Gastrocnemius medialis (tissue), 4 donors: ENCODE results near the gene SPG21. TPM values are rescaled to one million over a fixed set of nuclear protein-coding genes. Genes with fewer than 3 reads are reported as not detected.

Experiments
- ATAC-seq, 2 donors: fragments of 150-250 bp; one replicate each; pipeline ENCODE4 v1.9.1; 2016
- DNase-seq, 2 donors: peaks; one replicate each; pipeline ENCODE4 v3.0.0-alpha.2; 2019
- H3K27ac ChIP-seq, 4 donors: fragments of 200-600 bp; sonication (generic); 1 replicate in 1 of 4; 2 replicates in 3 of 4; pipeline ENCODE4 v1.5.1; 2016 to 2018; ENCODE audit warnings: mild to moderate bottlenecking in 2 of 4, moderate library complexity in 1 of 4
- H3K27me3 ChIP-seq, 3 donors: fragments of 200-600 bp; sonication (generic) in 2 of 3; 1 replicate in 1 of 3; 2 replicates in 2 of 3; pipeline versions ENCODE4 v1.5.1 to v1.6.0; 2016 to 2019; ENCODE audit warnings: mild to moderate bottlenecking in 1 of 3, moderate library complexity in 1 of 3
- H3K36me3 ChIP-seq, 2 donors: fragments of 200-600 bp; sonication (generic) in 1 of 2; one replicate each; pipeline ENCODE4 v1.5.1; 2017 to 2018
- H3K4me1 ChIP-seq, 2 donors: fragments of 200-600 bp; sonication (generic) in 1 of 2; one replicate each; pipeline ENCODE4 v1.5.1; 2016 to 2017; ENCODE audit warnings: mild to moderate bottlenecking in 2 of 2
- H3K4me3 ChIP-seq, 4 donors: fragments of 200-600 bp; sonication (generic) in 3 of 4; 1 replicate in 1 of 4; 2 replicates in 3 of 4; pipeline ENCODE4 v1.5.1; 2016 to 2019; ENCODE audit warnings: mild to moderate bottlenecking in 2 of 4
- H3K9me3 ChIP-seq, 3 donors: fragments of 200-600 bp; sonication (generic) in 2 of 3; 1 replicate in 1 of 3; 2 replicates in 2 of 3; pipeline ENCODE4 v1.5.1; 2016 to 2019
- POLR2A ChIP-seq, 2 donors: fragments of 450-650 bp; IDR thresholded peaks; one replicate each; pipeline ENCODE4 v1.6.1; 2017; ENCODE audit warnings: antibody characterized with exemption in 2 of 2, mild to moderate bottlenecking in 2 of 2, moderate library complexity in 2 of 2
- in situ Hi-C, 4 donors: fragments of 200-750 bp; cut with MboI; loops; one replicate each; pipeline versions ENCODE4 v1.15.0 to v1.8.0; 2017; ENCODE audit warnings: low sequenced_read_pairs in 4 of 4
- intact Hi-C: fragments of 100-400 bp; cut with DNase I; formaldehyde crosslinking; loops from one replicate; pipeline ENCODE4 v1.15.1; 2023; ENCODE audit warnings: low total_unique reads
- total RNA-seq, 4 donors: library from RNA; depleted of rRNA; stranded (reverse); fragments of >200 nt; gene quantifications; one replicate each; pipeline versions ENCODE4 v1.1.0 to v1.2.3, GENCODE V29; 2016
- TF ChIP-seq, protein P1 (sequence below), 5 experiments: fragments of 450-650 bp in 3 of 5; fragments of 200-600 bp in 2 of 5; sonication (generic) in 2 of 5; IDR thresholded peaks in 4 of 5; conservative IDR thresholded peaks in 1 of 5; 1 replicate in 4 of 5; 2 replicates in 1 of 5; pipeline ENCODE4 v1.5.1; 2016 to 2019; ENCODE audit warnings: antibody characterized with exemption in 5 of 5, mild to moderate bottlenecking in 3 of 5, moderate library complexity in 3 of 5

The SPG21 gene
- total RNA-seq, 4 donors from 2014 or later: 61.9 to 84.4 (median 72.5) TPM

DNA sequence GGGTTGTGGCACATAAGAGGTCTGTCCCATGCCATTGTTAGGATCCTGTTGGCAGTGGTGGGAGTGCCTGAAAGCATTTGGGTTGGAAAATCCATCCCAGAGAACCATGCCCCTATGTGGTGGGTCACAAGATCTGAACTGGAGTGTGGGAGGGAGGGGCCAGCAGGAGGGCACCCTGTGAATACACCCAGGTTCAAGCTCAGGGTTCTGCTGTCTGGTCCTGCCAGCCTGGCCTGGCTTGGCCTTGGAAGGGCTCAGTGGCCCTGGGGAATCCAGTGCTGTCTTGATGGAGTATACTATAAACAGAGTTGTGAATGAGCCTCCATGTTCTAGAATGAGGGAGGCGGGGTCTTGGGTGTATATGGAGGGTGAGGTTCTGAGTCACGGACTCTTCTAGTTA, 66.2 kb downstream of the SPG21 start:
- ATAC-seq: no peak
- in situ Hi-C loops (loop anchor here in 1 of 4 donors (25.0 kb wide), 1 partner anchor 186 kb away; no protein-coding TSS in a partner anchor), intact Hi-C loops (no loop called here)
- Histone ChIP-seq H3K4me1 (no peaks in the 10 kb centered on the region), H3K36me3 (no peaks in the 10 kb centered on the region), H3K27ac (no peak overlapping the region), H3K27me3 (no peaks in the 10 kb centered on the region), H3K4me3 (no peak overlapping the region), H3K9me3 (no peaks in the 10 kb centered on the region)
- DNase-seq: no peak
- no peak for TF ChIP-seq POLR2A (IDR thresholded peaks at IDR 0.05)
- TF ChIP-seq, protein P1, sequence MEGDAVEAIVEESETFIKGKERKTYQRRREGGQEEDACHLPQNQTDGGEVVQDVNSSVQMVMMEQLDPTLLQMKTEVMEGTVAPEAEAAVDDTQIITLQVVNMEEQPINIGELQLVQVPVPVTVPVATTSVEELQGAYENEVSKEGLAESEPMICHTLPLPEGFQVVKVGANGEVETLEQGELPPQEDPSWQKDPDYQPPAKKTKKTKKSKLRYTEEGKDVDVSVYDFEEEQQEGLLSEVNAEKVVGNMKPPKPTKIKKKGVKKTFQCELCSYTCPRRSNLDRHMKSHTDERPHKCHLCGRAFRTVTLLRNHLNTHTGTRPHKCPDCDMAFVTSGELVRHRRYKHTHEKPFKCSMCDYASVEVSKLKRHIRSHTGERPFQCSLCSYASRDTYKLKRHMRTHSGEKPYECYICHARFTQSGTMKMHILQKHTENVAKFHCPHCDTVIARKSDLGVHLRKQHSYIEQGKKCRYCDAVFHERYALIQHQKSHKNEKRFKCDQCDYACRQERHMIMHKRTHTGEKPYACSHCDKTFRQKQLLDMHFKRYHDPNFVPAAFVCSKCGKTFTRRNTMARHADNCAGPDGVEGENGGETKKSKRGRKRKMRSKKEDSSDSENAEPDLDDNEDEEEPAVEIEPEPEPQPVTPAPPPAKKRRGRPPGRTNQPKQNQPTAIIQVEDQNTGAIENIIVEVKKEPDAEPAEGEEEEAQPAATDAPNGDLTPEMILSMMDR (IDR thresholded peaks at IDR 0.05 in 4 of 5, conservative IDR thresholded peaks at IDR 0.05 in 1 of 5): no peak

DNA sequence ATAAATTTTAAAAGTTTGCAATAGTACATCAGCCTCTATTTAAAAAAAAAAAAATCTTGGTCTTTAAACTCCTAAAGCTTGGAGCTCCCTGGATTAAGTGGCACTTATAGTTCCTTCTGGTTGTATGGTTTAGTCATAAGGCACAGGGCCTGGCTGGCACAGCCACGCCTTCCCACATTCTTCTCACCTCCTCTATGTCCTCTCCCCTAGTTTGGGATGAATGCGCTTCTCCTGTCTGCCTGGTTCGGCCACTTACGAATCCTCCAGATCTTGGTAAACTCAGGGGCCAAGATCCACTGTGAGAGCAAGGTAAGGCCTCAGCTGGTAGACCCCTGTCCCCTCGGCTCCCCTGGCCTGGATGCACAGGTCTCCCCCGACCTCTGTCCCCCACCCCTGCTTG, 68.0 kb downstream of the SPG21 start:
- no peaks in the 10 kb centered on the region for H3K27me3 ChIP-seq
- intact Hi-C loops: no loop called here
- H3K4me3 ChIP-seq: no peak overlapping the region
- no peaks in the 10 kb centered on the region for H3K36me3 ChIP-seq
- TF ChIP-seq, protein P1 (IDR thresholded peaks at IDR 0.05 in 4 of 5, conservative IDR thresholded peaks at IDR 0.05 in 1 of 5): no peak
- no peak for TF ChIP-seq POLR2A (IDR thresholded peaks at IDR 0.05)
- H3K9me3 ChIP-seq: no peaks in the 10 kb centered on the region
- in situ Hi-C loops: loop anchor here in 1 of 4 donors (25.0 kb wide), 1 partner anchor 184 kb away; no protein-coding TSS in a partner anchor
- ATAC-seq: no peak
- no peak overlapping the region for H3K27ac ChIP-seq
- no peaks in the 10 kb centered on the region for H3K4me1 ChIP-seq
- DNase-seq: no peak

DNA sequence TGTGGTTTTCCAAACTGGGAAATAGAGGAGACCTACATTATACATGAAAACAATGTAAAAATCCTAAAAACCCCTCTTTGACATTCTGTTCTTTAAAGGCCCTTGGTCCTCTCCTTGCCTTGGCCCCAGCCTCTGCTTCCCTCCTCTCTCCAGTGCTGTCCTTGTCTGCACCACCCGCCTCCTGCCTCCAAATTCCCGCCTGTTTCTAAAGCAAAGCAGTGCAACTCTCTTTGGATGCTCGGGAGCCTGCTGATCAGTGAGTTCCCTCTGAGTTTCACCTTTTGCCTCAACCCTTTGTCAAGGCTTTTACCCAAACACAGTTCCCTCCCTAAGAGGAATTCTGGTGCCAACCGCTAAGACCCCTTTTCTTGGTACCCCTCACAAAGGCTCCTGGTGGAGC, 70.0 kb downstream of the SPG21 start:
- ATAC-seq: no peak
- H3K27ac ChIP-seq: no peak overlapping the region
- intact Hi-C loops (no loop called here), in situ Hi-C loops (loop anchor here in 1 of 4 donors (25.0 kb wide), 1 partner anchor 182 kb away; no protein-coding TSS in a partner anchor)
- no peak for TF ChIP-seq POLR2A (IDR thresholded peaks at IDR 0.05)
- TF ChIP-seq, protein P1 (IDR thresholded peaks at IDR 0.05 in 4 of 5, conservative IDR thresholded peaks at IDR 0.05 in 1 of 5): no peak
- no peak for DNase-seq
- H3K9me3 ChIP-seq: no peaks in the 10 kb centered on the region
- H3K4me1 ChIP-seq: no peaks in the 10 kb centered on the region
- H3K36me3 ChIP-seq: no peaks in the 10 kb centered on the region
- no peaks in the 10 kb centered on the region for H3K27me3 ChIP-seq
- H3K4me3 ChIP-seq: no peak overlapping the region

DNA sequence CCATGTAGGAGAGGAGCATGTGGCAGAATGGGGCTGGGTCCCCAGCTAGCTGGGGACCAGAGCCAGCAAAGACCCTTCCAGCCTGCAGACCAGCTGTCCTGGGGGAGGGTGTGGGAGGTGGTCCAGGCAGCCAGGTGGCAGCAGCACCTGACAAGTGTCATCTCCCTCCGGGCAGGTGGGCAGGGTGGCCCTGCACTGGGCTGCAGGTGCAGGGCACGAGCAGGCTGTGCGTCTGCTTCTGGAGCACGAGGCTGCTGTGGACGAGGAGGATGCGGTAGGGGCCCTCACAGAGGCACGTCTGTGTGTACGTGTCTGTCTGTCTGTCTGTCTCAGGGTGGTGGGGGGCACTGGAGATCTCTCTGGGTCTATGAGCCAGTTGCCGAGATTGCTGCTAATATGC, 72.5 kb downstream of the SPG21 start:
- H3K36me3 ChIP-seq: no peaks in the 10 kb centered on the region
- no peaks in the 10 kb centered on the region for H3K9me3 ChIP-seq
- H3K27me3 ChIP-seq: no peaks in the 10 kb centered on the region
- no peak overlapping the region for H3K27ac ChIP-seq
- ATAC-seq (no peak), DNase-seq (no peak)
- no peaks in the 10 kb centered on the region for H3K4me1 ChIP-seq
- no peak for TF ChIP-seq POLR2A (IDR thresholded peaks at IDR 0.05)
- TF ChIP-seq, protein P1 (IDR thresholded peaks at IDR 0.05 in 4 of 5, conservative IDR thresholded peaks at IDR 0.05 in 1 of 5): no peak
- no peak overlapping the region for H3K4me3 ChIP-seq
- in situ Hi-C loops: loop anchor here in 1 of 4 donors (25.0 kb wide), 1 partner anchor 180 kb away; no protein-coding TSS in a partner anchor
- intact Hi-C loops: no loop called here

DNA sequence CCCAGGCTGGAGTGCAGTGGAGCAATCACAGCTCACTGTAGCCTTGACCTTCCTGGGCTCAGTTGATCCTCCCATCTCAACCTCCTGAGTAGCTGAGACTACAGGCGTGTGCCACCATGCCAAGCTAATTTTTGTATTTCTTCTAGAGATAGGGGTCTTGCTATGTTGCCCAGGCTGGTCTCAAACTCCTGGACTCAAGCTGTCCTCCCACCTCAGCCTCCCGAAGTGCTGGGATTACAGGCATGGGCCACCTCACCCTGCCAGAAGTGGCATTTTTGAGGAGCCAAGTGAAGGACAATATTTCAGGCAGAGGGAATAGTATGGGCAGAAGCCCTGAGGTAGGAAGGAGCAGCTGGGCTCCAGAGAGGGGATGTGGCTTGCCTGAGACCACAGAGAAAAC, 73.3 kb downstream of the SPG21 start:
- intact Hi-C loops (no loop called here), in situ Hi-C loops (loop anchor here in 1 of 4 donors (25.0 kb wide), 1 partner anchor 179 kb away; no protein-coding TSS in a partner anchor)
- H3K9me3 ChIP-seq: no peaks in the 10 kb centered on the region
- DNase-seq: no peak
- H3K27me3 ChIP-seq: peaks cover 0 to 2% (median 0%) of the 10 kb centered on the region in 3 donors
- no peaks in the 10 kb centered on the region for H3K4me1 ChIP-seq
- no peak overlapping the region for H3K4me3 ChIP-seq
- no peak for ATAC-seq
- H3K36me3 ChIP-seq: no peaks in the 10 kb centered on the region
- H3K27ac ChIP-seq: no peak overlapping the region
- TF ChIP-seq, protein P1 (IDR thresholded peaks at IDR 0.05 in 4 of 5, conservative IDR thresholded peaks at IDR 0.05 in 1 of 5): no peak
- no peak for TF ChIP-seq POLR2A (IDR thresholded peaks at IDR 0.05)
